Cardiac muscle cell (in vitro differentiated cells and primary cell): ENCODE measurements around the gene ARHGEF28. TPM values are rescaled to one million over a fixed set of nuclear protein-coding genes. Genes with fewer than 3 reads are reported as not detected.

Experiments used
- DNase-seq, 2 donors: peaks; one replicate each; pipeline versions ENCODE4 v3.0.0 to v3.0.0-alpha.2; 2010 to 2017; ENCODE audit warnings: low read depth in 1 of 2, low spot score in 1 of 2
- H3K27ac ChIP-seq: fragments of 200-600 bp; sonication (generic); 2 replicates; pipeline ENCODE4 v1.5.1; 2016
- H3K27me3 ChIP-seq: fragments of 200-600 bp; sonication (generic); 2 replicates; pipeline ENCODE4 v1.6.0; 2016; ENCODE audit warnings: control low read depth
- H3K36me3 ChIP-seq: fragments of 200-600 bp; sonication (generic); 2 replicates; pipeline ENCODE4 v1.5.1; 2016; ENCODE audit warnings: control low read depth
- H3K4me1 ChIP-seq: fragments of 200-600 bp; sonication (generic); 2 replicates; pipeline ENCODE4 v1.8.1; 2017; ENCODE audit warnings: low read depth, mild to moderate bottlenecking, mixed run types
- H3K4me3 ChIP-seq: fragments of 200-600 bp; sonication (generic); 2 replicates; pipeline ENCODE4 v1.5.1; 2016; ENCODE audit warnings: mild to moderate bottlenecking
- H3K9me3 ChIP-seq: fragments of 200-600 bp; sonication (generic); 2 replicates; pipeline ENCODE4 v1.5.1; 2017; ENCODE audit warnings: low read depth, mild to moderate bottlenecking, control low read depth
- CTCF ChIP-seq: IDR thresholded peaks from 2 replicates; pipeline ENCODE4 v1.5.1; 2012; ENCODE audit warnings: low read depth, mild to moderate bottlenecking, low read length
- polyA plus RNA-seq: library from polyadenylated mRNA; unstranded; fragments of >200 nt; fragmentation: Nextera tagmentation; extraction: Ambion mirVana; gene quantifications from 2 replicates; pipeline ENCODE4 v1.2.1, GENCODE V29; 2016
- total RNA-seq: library from RNA; depleted of rRNA; stranded (reverse); fragments of >200 nt; gene quantifications from 2 replicates; pipeline ENCODE4 v1.2.3, GENCODE V29; 2016

Gene ARHGEF28
- total and polyA plus RNA-seq, 2 experiments from 2014 or later, result 0.30 TPM; not detected in 1

- peaks cover 97% of the 10 kb centered on the region for H3K27me3 ChIP-seq
- H3K27ac ChIP-seq, result no peak overlapping the region
- no peak overlapping the region for H3K4me3 ChIP-seq
- TF ChIP-seq CTCF, result no peak
- no peak for DNase-seq
- H3K4me1 ChIP-seq, result peaks cover 4% of the 10 kb centered on the region
- H3K9me3 ChIP-seq, result no peaks in the 10 kb centered on the region
- H3K36me3 ChIP-seq, result no peaks in the 10 kb centered on the region
These were observed 2.0 kb upstream of the ARHGEF28 start for GRCh38 chr5:73623901-73624404.

- Histone ChIP-seq H3K4me1 (peaks cover 4% of the 10 kb centered on the region), H3K27me3 (peaks cover 97% of the 10 kb centered on the region), H3K36me3 (no peaks in the 10 kb centered on the region), H3K9me3 (no peaks in the 10 kb centered on the region), H3K27ac (no peak overlapping the region), H3K4me3 (no peak overlapping the region)
- TF ChIP-seq CTCF, result no peak
- no peak for DNase-seq
These were observed 1.1 kb upstream of the ARHGEF28 start for GRCh38 chr5:73624888-73625287.

- H3K4me3 ChIP-seq, result peak overlapping the region; percentile 41
- H3K9me3 ChIP-seq, result no peaks in the 10 kb centered on the region
- no peaks in the 10 kb centered on the region for H3K36me3 ChIP-seq
- H3K27me3 ChIP-seq, result peaks cover 97% of the 10 kb centered on the region
- no peak overlapping the region for H3K27ac ChIP-seq
- no peak for TF ChIP-seq CTCF
- H3K4me1 ChIP-seq, result peaks cover 4% of the 10 kb centered on the region
- peak; percentile 47 to 48 for DNase-seq
These were observed 538 bp upstream of the ARHGEF28 start for GRCh38 chr5:73625372-73625943.

- Histone ChIP-seq H3K4me1 (peaks cover 4% of the 10 kb centered on the region), H3K4me3 (peak overlapping the region; percentile 41), H3K27me3 (peaks cover 97% of the 10 kb centered on the region), H3K27ac (no peak overlapping the region), H3K36me3 (no peaks in the 10 kb centered on the region), H3K9me3 (no peaks in the 10 kb centered on the region)
- no peak for DNase-seq
- no peak for TF ChIP-seq CTCF
These were observed 868 bp downstream of the ARHGEF28 start for GRCh38 chr5:73626814-73627313.

GRCh38 chr5:73629456-73629855 is 3.5 kb downstream of the ARHGEF28 start:
- H3K27ac ChIP-seq, result no peak overlapping the region
- TF ChIP-seq CTCF, result no peak
- peaks cover 97% of the 10 kb centered on the region for H3K27me3 ChIP-seq
- H3K36me3 ChIP-seq, result no peaks in the 10 kb centered on the region
- DNase-seq, result no peak
- no peaks in the 10 kb centered on the region for H3K9me3 ChIP-seq
- H3K4me3 ChIP-seq, result no peak overlapping the region
- peaks cover 4% of the 10 kb centered on the region for H3K4me1 ChIP-seq
